ENCODE results near the gene TRIM46. TPM values are rescaled to one million over a fixed set of nuclear protein-coding genes. Genes with fewer than 3 reads are reported as not detected.
A peak's percentile ranks its signal among the peaks of the same experiment; 100 is the strongest.

Gene TRIM46, protein sequence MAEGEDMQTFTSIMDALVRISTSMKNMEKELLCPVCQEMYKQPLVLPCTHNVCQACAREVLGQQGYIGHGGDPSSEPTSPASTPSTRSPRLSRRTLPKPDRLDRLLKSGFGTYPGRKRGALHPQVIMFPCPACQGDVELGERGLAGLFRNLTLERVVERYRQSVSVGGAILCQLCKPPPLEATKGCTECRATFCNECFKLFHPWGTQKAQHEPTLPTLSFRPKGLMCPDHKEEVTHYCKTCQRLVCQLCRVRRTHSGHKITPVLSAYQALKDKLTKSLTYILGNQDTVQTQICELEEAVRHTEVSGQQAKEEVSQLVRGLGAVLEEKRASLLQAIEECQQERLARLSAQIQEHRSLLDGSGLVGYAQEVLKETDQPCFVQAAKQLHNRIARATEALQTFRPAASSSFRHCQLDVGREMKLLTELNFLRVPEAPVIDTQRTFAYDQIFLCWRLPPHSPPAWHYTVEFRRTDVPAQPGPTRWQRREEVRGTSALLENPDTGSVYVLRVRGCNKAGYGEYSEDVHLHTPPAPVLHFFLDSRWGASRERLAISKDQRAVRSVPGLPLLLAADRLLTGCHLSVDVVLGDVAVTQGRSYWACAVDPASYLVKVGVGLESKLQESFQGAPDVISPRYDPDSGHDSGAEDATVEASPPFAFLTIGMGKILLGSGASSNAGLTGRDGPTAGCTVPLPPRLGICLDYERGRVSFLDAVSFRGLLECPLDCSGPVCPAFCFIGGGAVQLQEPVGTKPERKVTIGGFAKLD
- 1.2 and 1.9 TPM in 2 replicates for total RNA-seq

DNA sequence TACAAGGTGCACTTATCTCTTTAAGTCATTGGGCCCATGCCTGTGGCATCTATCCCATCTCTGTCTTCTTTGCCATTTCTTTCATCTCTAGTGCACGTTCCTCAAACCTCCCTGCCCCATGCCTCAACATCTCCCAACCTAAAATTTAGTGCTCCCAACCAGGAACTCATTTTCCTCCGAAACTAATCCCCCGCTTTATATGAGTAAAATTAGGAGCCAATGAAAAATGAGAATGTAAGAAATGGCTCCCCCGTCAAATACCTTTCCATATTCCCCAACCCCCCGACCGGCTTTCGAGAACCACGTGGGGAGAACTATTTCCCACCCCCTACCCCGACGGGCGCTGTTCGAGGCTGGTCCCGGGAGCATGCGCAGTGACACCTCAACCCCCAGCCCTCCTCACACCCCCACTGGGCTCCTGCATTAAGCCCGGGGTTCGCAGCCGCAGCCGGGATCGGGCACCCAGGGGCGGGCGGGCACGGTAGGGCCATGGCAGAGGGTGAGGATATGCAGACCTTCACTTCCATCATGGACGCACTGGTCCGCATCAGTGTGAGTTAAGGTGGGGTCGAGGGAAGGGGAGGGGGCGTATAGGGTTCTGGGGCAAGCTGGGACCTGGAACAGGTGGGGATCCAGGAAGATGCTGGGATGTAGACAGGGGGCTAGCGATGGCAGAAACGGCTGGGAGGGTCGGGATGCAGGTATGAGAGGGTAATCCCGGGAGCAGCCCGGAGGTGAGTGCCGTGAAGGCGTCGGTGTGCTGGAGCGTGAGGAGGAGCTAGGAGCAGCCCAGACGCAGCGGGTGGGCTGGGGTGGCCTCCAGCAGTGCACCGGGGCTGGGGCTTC lies at the start of gene TRIM46:
Gene TRIM46 (plus strand): TSS at position 372 of the 846 bp plus-strand sequence. CDS start 118 bp downstream, at position 490.
- Mint-ChIP-seq H3K36me3 (ENCODE audit: low read depth) (peaks cover 26% of the 10 kb centered on the region), H3K4me1 (peaks cover 32% of the 10 kb centered on the region), H3K27ac (peak within 1 kb of the TSS; percentile 98), H3K27me3 (no peaks in the 10 kb centered on the region), H3K4me3 (peak within 1 kb of the TSS; percentile 99), H3K9me3 (no peaks in the 10 kb centered on the region)
- DNase-seq: no peak
- intact Hi-C loops (cut with micrococcal nuclease): loop anchor here (1.0 to 10.0 kb wide), 6 partner anchors 33 to 619 kb away; partner anchors contain the start of genes ADAM15, CKS1B, DPM3 and SHC1
- CTCF ChIA-PET: interaction anchor here (0.7 to 4.5 kb wide), 23 partner anchors 11 to 531 kb away, joined by 3 to 49 read pairs (median 4); partner anchors contain the start of genes ADAM15, EFNA1 and SLC50A1
- no peak for TF ChIP-seq CTCF (IDR thresholded peaks at IDR 0.05)
- POLR2A ChIA-PET: interaction anchor here (0.6 to 4.5 kb wide), 27 partner anchors 11 to 1443 kb away, joined by 3 to 63 read pairs (median 4); partner anchors contain the start of genes ADAM15, EFNA1, EFNA3 and MTX1
- peak; percentile 23 for ATAC-seq (ENCODE audit: low read depth)

- POLR2A ChIA-PET: interaction anchor here (1.8 to 2.1 kb wide), 2 partner anchors 10 to 42 kb away, joined by 5 to 6 read pairs; no protein-coding TSS in a partner anchor
- H3K27ac Mint-ChIP-seq: no peak overlapping the region
- no peak for TF ChIP-seq CTCF (IDR thresholded peaks at IDR 0.05)
- peaks cover 30% of the 10 kb centered on the region for H3K4me1 Mint-ChIP-seq
- intact Hi-C loops (cut with micrococcal nuclease): loop anchor here (5.0 kb wide), 1 partner anchor 32 kb away; no protein-coding TSS in a partner anchor
- H3K9me3 Mint-ChIP-seq: no peaks in the 10 kb centered on the region
- no peak for DNase-seq
- ATAC-seq (ENCODE audit: low read depth): no peak
- H3K36me3 Mint-ChIP-seq (ENCODE audit: low read depth): no peaks in the 10 kb centered on the region
- CTCF ChIA-PET: interaction anchor here (1.2 kb wide), 1 partner anchor 48 kb away, joined by 4 read pairs; the partner anchor contains the start of gene KRTCAP2
- H3K4me3 Mint-ChIP-seq: no peak overlapping the region
- peaks cover 39% of the 10 kb centered on the region for H3K27me3 Mint-ChIP-seq
These were observed 48.9 kb upstream of the TRIM46 start for GRCh38 chr1:155124503-155125463.

GRCh38 chr1:155125511-155125945 lies 48.1 kb upstream of the TRIM46 start:
- intact Hi-C loops (cut with micrococcal nuclease): loop anchor here (5.0 kb wide), 1 partner anchor 33 kb away; no protein-coding TSS in a partner anchor
- Mint-ChIP-seq H3K27me3 (peaks cover 40% of the 10 kb centered on the region), H3K4me1 (peaks cover 30% of the 10 kb centered on the region), H3K36me3 (ENCODE audit: low read depth) (no peaks in the 10 kb centered on the region), H3K9me3 (no peaks in the 10 kb centered on the region), H3K27ac (no peak overlapping the region), H3K4me3 (no peak overlapping the region)
- DNase-seq (no peak), ATAC-seq (ENCODE audit: low read depth) (no peak)
- ChIA-PET POLR2A (interaction anchor here (1.8 to 2.1 kb wide), 2 partner anchors 10 to 42 kb away, joined by 5 to 6 read pairs; no protein-coding TSS in a partner anchor), CTCF (interaction anchor here (1.2 kb wide), 1 partner anchor 48 kb away, joined by 4 read pairs; the partner anchor contains the start of gene KRTCAP2)
- no peak for TF ChIP-seq CTCF (IDR thresholded peaks at IDR 0.05)
